Dermis blood vessel endothelial cell (primary cell): ENCODE results near the gene RRM1. TPM values are rescaled to one million over a fixed set of nuclear protein-coding genes. Genes with fewer than 3 reads are reported as not detected.
"Not testable (repeated sequence)": the region's sequence is repeated elsewhere in the genome, so short reads cannot be mapped to it uniquely, and the experiment has no call there.

Experiments
- DNase-seq: peaks from one replicate; pipeline ENCODE4 v3.0.0; 2010
- total RNA-seq: library from RNA; depleted of rRNA; stranded (reverse); fragments of >200 nt; gene quantifications from 2 replicates; pipeline ENCODE4 v1.2.3, GENCODE V29; 2014

RRM1 gene
- total RNA-seq, 1 donor from 2014 or later: 68.8 TPM

DNA sequence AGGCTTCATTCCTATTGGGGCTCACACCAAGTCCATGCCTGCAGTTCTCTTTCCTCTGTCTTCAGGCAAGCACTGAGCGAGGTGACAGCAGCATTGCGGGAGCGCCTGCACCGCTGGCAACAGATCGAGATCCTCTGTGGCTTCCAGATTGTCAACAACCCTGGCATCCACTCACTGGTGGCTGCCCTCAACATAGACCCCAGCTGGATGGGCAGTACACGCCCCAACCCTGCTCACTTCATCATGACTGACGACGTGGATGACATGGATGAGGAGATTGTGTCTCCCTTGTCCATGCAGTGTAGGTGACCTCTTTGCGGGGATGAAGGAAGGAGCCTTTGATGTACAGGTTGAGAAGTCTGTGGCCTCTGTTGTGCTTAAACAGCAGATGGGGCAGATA lies 11.4 kb upstream of the RRM1 start:
- DNase-seq: no peak

- DNase-seq: no peak
Measured at GRCh38 chr11:4084406-4085125, 10.0 kb upstream of the RRM1 start.

GRCh38 chr11:4085575-4085974 lies 9.0 kb upstream of the RRM1 start:
- no peak for DNase-seq

DNA sequence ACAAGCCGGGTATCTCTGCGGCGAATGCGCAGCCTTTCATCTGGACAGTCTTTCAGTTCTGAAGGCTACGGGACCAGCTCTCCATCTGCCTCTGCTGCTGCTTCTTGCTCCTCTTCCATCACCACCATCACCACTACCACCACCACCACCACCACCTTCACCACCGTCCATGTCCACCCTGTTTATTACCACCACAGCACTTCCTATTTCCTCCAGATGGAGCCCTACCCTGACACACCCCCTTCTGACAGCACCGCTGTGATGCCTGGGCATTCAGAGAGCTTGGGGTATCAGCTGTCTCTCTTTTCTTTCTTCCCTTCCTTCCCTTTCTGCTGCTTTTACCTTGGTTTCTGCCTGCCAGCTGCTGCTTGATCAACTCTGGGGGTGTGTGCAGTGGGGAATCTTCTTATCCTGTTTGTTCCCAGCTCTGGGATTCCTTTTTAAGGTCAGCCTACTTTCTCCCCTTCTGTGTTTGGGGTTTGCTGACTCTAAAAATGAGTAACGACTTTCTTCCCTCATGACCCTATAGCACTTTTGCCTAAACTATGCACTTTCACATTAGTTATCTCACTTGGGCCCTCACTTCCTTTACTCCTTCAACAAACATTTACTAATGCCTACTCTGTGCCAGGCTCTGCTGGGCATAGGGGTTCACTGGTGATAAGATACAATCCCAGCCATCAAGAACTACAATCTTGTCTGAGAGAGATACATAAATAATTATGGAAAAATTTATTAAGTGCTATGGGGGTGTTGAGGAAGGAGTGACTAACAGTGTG lies 7.8 kb upstream of the RRM1 start:
- DNase-seq: no peak

- DNase-seq: no peak
Measured at GRCh38 chr11:4087551-4087950, 7.0 kb upstream of the RRM1 start.

GRCh38 chr11:4090258-4090657 lies 4.3 kb upstream of the RRM1 start:
- DNase-seq: no peak

DNA sequence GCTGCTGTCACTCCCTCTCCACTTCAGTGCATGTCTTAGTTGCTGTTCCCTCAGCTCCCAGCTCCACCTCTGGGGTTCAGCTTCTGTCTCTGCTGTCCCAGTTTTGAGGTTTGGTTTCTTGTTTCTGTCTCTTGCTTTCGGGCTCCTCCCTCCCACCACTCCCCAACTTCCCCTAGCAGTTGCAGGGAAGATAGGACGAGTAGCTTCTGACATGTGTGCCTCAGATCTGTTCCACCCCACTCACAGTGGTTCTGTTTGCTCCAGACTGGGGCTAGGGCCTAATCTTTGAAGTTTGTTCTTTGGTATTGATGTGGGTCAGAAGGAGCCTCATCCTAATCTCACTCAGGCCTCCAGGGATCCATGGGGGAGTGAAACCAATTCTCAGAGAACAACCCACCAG lies 2.6 kb upstream of the RRM1 start:
- DNase-seq: no peak

DNA sequence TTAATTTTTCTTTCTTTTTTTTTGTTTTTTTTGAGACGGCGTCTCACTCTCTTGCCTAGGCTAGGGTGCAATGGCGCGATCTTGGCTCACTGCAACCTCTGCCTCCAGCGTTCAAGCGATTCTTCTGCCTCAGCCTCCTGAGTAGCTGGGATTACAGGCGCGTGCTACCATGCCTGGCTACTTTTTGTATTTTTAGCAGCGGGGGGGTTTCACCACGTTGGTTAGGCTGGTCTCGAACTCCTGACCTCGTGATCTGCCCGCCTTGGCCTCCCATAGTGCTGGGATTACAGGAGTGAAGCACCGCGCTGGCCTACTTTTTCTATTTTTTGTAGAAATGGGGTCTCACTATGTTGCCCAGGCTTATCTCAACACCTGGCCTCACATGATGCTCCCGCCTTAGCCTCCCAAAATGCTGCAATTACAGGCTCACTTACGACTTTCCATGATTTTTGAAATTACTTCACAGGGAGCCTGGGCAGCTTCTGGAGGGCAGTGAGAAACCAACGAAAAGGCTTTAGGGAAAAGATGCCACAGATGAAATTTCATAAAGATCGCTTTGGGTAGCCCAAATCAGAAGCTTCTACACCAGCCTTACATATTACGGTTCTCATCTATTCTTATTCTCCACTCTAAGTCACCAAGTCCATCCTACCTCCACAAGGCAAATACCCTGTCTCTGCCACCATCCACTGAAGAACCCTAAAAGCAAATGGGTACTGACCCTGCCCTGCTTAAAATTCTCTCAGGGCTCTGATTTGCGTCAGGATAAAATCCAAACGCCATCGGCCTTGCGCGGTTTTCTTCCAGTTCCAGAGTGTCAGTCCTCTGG lies 866 bp upstream of the RRM1 start:
- peak; percentile 28 for DNase-seq

DNA sequence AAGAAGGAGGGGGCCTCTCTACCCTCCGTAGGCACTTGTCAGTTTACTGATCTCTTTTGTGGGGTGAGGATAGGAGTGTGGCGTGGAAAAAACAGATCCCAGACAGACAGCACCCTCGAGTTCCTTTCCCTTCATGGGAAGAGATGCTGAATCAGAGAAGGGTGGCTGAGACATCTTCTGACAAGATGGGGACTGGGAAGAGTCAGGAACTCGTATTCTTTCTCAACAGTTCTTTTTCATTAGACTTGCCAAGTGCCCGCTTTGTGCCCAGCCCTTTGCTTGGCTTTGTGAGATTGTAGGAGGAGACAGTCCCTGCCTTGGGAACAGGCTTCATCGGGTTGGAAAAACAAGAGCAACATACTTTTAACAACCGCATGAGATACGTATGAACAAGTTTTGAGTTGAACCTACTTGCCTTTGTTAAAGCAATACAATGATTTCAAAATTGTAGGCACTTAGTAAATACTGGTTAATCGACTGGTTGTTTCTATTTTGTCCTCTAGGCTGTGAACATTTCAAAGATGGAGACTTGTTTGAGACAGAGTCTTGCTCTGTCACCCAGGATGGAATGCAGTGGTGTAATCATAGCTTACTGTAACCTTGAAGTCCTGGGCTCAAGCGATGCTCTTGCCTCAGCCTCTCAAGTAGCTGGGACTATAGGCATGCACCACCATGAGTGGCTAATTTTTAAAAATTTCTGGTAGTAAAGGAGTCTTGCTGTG lies 1.1 kb downstream of the RRM1 start:
- peak; percentile 26 for DNase-seq

- DNase-seq: no peak
Measured at GRCh38 chr11:4098026-4098621, 3.5 kb downstream of the RRM1 start.

DNA sequence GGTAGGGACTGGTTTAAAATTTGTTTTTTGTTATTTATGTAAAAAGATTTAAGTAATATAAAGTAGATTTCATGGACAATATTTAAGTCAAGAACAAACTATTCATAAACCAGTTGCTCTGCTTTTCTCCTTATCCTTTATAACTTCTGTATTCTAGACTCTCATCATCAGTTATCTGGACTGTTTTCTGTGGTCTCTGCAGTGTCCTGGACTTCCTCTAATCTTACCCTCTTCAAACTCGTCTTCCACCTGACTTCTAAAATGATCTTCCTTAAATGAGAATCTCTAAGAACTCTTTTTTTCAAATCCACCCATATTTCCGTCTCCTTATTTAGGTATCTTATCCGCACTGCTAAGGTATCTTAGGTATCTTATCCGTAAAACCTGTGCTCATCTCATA lies 8.1 kb downstream of the RRM1 start:
- no peak for DNase-seq

- no peak for DNase-seq
Measured at GRCh38 chr11:4103269-4103668, 8.7 kb downstream of the RRM1 start.

GRCh38 chr11:4105916-4106315 lies 11.3 kb downstream of the RRM1 start:
- DNase-seq: no peak

- no peak for DNase-seq
Measured at GRCh38 chr11:4111834-4112233, 17.2 kb downstream of the RRM1 start.

GRCh38 chr11:4115128-4115527 lies 20.5 kb downstream of the RRM1 start:
- DNase-seq: no peak

DNA sequence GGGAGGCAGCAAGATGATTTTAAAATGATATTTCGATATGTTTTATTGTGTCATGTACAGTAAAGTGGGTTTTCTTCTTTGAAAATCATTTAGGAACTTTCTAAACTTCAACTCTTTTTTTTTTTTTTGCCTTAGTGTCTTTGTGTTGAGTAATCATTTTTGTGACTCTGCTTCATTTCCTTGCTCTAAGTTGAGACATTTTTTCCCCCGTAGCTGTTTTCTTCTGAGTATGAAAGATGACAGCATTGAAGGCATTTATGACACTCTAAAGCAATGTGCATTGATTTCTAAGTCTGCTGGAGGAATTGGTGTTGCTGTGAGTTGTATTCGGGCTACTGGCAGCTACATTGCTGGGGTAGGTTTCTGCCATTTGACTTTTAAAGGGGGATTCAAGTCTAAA lies 23.5 kb downstream of the RRM1 start:
- DNase-seq: peak; percentile 41

DNA sequence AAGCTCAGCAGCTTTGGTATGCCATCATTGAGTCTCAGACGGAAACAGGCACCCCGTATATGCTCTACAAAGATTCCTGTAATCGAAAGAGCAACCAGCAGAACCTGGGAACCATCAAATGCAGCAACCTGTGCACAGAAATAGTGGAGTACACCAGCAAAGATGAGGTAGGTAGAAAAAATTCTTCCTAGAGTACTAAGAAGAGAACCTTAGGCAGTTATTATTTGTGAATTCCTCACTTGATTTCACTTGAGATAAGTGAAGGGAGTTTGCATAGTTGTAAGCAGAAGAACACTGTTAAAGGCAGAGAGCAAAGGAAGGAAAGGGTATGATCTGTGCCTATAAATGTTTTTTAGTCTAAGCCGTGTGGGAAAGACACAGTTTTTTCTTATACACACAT lies 28.6 kb downstream of the RRM1 start:
- DNase-seq: no peak

DNA sequence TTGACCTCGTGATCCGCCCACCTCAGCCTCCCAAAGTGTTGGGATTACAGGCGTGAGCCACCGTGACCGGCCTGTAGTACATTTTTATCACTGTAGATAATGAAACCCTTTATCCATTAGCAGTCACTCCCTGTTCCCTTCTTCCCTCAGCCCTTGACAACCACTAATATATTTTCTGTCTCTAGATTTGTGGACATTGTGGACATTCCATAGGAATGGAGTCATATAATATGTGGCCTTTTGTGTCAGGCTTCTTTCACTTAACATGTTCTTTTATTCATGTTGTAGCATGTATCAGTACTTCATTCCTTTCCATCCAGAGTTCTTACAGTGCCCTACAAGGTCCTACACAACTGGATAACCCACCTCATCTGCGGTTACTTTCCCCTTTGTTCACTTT lies 30.5 kb downstream of the RRM1 start:
- no peak for DNase-seq

GRCh38 chr11:4127357-4127756 lies 32.8 kb downstream of the RRM1 start:
- no peak for DNase-seq

DNA sequence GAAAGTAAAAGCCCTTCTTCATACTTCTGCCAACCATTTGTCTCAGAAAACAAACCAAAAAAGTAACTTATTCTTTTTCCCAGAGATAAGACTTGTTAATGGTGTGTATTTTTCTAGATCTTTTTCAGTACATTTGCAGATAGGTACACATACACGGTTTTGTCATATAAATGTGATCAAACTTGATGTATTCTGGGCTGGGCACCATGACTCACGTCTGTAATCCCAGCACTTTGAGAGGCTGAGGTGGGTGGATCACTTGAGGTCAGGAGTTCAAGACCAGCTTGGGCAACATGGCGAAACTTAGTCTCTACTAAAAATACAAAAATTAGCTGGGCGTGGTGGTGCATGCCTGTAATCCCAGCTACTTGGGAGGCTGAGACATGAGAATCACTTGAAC lies 35.6 kb downstream of the RRM1 start:
- DNase-seq: not testable (repeated sequence)

DNA sequence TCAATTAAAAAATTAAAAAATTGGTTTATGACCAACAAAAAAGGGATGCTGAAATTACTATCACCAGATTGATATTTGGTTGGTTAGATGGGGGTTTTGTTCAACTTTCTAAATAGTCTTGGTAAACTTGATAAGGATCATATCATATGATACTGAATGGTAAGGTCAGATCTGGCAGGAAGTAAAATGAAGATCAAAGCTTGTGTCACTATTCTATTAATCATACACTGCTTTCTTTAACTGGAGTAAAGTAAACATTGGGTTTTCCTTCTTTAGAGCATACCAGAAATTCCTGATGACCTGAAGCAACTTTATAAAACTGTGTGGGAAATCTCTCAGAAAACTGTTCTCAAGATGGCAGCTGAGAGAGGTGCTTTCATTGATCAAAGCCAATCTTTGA lies 40.2 kb downstream of the RRM1 start:
- DNase-seq: peak; percentile 79

DNA sequence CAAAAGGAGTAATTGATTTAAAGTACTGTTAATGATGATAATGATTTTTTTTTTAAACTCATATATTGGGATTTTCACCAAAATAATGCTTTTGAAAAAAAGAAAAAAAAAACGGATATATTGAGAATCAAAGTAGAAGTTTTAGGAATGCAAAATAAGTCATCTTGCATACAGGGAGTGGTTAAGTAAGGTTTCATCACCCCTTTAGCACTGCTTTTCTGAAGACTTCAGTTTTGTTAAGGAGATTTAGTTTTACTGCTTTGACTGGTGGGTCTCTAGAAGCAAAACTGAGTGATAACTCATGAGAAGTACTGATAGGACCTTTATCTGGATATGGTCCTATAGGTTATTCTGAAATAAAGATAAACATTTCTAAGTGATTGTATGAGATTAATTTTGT lies 43.9 kb downstream of the RRM1 start:
- DNase-seq: no peak
